ENCODE data around the gene HCRT.
"Not testable (repeated sequence)": the region's sequence is repeated elsewhere in the genome, so short reads cannot be mapped to it uniquely, and the experiment has no call there.

Gene HCRT

GRCh38 chr17:42179335-42179734, 5.9 kb downstream of the HCRT start:
- no peak for DNase-seq

- no peak for DNase-seq
Observed at GRCh38 chr17:42178817-42179216, 6.4 kb downstream of the HCRT start.

GRCh38 chr17:42177684-42178083, 7.6 kb downstream of the HCRT start:
- no peak for DNase-seq

GRCh38 chr17:42174126-42174783, 11.0 kb downstream of the HCRT start:
- no peak for DNase-seq

- DNase-seq: no peak
Observed at GRCh38 chr17:42171831-42172230, 13.4 kb downstream of the HCRT start.

- DNase-seq: no peak
Observed at GRCh38 chr17:42169351-42169750, 15.9 kb downstream of the HCRT start.

GRCh38 chr17:42167807-42168206, 17.4 kb downstream of the HCRT start:
- no peak for DNase-seq

GRCh38 chr17:42166196-42166763, 19.0 kb downstream of the HCRT start:
- DNase-seq: no peak

GRCh38 chr17:42165751-42166150, 19.5 kb downstream of the HCRT start:
- no peak for DNase-seq

GRCh38 chr17:42163696-42164407, 21.4 kb downstream of the HCRT start:
- DNase-seq: no peak

- DNase-seq: peak in 1 of 6 experiments; percentile 6
Observed at GRCh38 chr17:42163113-42163512, 22.1 kb downstream of the HCRT start.

- DNase-seq: no peak
Observed at GRCh38 chr17:42160531-42160910, 24.7 kb downstream of the HCRT start.

- DNase-seq: no peak
Observed at GRCh38 chr17:42159796-42160530, 25.3 kb downstream of the HCRT start.

GRCh38 chr17:42155614-42156045, 29.6 kb downstream of the HCRT start:
- DNase-seq: no peak

GRCh38 chr17:42153919-42154742, 31.1 kb downstream of the HCRT start:
- no peak for DNase-seq

GRCh38 chr17:42146911-42147607, 38.2 kb downstream of the HCRT start:
- DNase-seq: no peak

GRCh38 chr17:42143138-42143537, 42.1 kb downstream of the HCRT start:
- not testable (repeated sequence) for DNase-seq

GRCh38 chr17:42142371-42142896, 42.8 kb downstream of the HCRT start:
- no peak for DNase-seq

- no peak for DNase-seq
Observed at GRCh38 chr17:42141382-42141781, 43.9 kb downstream of the HCRT start.

- not testable (repeated sequence) for DNase-seq
Observed at GRCh38 chr17:42140690-42141089, 44.6 kb downstream of the HCRT start.

- DNase-seq: no peak
Observed at GRCh38 chr17:42138749-42139492, 46.3 kb downstream of the HCRT start.

All from stimulated activated naive CD4-positive, alpha-beta T cell (primary cell).